Activated CD8-positive, alpha-beta memory T cell treated with anti-CD3 and anti-CD28 coated beads, Interleukin-2, amount 50 U/mL, for 4 hours (primary cell): ENCODE measurements around the gene SMPD4.
"Not testable (repeated sequence)": the region's sequence is repeated elsewhere in the genome, so short reads cannot be mapped to it uniquely, and the experiment has no call there.

Source experiments
- DNase-seq: peaks from one replicate; pipeline ENCODE4 v3.0.0-alpha.2; 2020

Gene SMPD4

GRCh38 chr2:130138326-130138725 lies 43.1 kb downstream of the SMPD4 start:
- not testable (repeated sequence) for DNase-seq

GRCh38 chr2:130137118-130137517 lies 44.3 kb downstream of the SMPD4 start:
- DNase-seq, result not testable (repeated sequence)

DNA sequence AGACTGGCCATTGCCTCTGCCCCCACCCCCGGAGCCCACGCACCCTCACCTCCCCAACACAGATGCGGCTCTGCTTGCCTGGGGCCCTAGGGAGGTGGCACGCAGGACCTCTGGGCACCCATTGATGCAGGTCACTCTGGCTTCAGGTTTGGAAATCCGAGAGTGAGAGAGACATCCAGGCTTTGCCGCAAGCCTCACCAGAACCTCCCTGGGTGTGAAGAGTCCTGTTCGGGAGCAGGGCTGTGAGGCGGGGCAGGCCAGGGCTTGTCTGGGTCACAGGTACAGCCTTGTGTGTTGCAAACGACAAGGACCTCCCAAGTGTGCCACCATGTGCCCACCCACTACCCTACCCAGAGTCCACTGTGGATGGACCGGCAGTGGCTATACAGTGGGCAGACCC lies 44.9 kb downstream of the SMPD4 start:
- not testable (repeated sequence) for DNase-seq

DNA sequence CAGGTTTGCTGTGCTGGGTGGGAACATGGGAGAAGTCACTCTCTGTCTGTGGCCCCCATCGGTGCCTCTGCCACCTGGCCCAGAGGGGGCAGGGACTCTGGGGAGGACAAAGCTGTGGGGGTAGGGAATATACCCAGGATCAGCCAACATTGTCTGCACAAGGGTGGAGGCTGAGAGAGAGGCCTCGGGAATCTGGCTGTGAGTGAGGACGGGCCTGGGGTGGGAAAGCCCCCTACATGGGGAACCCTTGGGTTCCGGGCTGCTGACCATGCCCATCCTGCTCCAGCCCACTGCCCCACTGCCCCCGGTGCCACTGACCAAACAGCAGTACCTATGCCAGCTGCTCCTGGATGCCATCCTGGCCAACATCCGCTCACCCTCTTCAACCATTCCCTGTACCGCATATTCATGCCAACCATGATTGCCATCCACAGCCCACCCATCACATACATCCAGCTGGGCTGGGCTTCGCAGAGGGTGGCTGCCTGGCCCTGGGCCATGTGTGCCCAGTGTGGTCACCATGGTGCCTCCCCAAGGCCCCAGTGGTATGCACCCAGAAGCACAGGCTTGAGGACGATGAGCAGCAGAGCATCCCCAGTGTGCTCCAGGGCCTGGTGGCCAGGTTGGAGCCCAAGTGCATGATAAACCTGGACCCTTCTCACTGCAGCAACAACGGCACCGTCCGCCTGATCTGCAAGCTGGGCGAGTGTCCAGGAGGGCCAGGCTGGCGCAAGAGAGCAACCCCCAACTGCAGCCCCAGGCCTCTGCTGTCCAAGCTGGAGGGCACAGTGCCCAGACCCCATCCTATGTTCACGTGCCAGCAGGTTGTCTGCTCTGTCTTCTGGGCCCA lies 45.5 kb downstream of the SMPD4 start:
- no peak for DNase-seq

GRCh38 chr2:130129120-130129829 lies 52.1 kb downstream of the SMPD4 start, which contains the start of gene POTEF:
Gene POTEF (minus strand): TSS chr2:130129222. CDS start chr2:130120515, 8,707 bp downstream.
- DNase-seq, result not testable (repeated sequence)

- DNase-seq, result not testable (repeated sequence)
These were observed 52.9 kb downstream of the SMPD4 start for GRCh38 chr2:130128464-130128863.

DNA sequence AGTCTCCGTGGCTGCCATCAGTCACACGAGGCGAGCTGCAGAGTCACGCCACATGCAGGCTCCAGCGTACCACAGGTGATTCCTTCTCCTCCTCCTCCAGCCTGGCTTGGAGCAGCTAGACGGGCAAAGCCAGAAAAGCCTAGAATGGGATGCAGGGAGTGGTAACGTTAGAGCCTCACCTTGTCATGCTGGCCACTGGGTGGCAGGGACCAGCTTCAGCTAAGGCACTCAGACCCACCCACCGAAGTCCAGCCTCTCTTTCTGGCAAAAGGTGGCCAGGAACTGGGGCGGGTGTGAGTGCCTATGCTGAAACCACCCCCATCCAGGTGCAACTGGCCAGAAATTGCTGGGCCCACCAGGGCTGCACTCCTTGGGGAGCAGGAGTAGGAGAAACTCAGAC lies 53.7 kb downstream of the SMPD4 start:
- not testable (repeated sequence) for DNase-seq

- not testable (repeated sequence) for DNase-seq
These were observed 60.5 kb downstream of the SMPD4 start for GRCh38 chr2:130120924-130121323.

DNA sequence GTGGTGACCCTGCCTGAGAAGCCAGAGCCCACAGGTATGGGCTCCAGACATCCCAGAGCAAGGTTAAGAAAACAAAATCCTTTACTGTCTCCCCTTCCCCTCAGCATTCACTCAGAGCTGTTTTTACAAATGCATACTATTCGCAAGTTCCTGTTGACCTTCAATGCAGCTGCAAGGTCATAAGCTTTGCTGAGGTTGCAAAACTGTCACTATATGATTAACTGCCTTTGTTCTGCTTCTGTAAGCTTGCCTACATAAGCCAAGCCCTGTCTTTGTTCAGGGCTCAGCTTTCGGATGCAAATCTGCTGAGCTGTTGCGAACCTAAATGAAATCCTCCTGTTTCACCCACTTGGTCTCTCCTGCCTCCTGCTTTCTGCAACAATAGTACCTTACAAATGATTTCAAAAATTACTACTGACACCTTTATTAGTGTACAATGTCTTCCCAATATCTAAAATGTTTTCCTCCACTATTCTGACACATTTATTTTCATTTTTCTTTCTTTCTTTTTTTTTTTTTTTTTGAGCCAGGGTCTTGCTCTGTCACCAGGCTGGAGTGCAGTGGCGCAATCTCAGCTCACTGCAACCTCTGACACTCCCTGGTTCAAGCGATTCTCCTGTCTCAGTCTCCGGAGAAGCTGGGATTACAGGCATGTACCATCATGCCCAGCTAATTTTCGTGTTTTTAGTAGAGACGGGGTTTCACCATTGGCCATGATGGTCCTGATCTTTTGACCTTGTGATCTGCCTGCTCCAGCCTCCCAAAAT lies 78.6 kb downstream of the SMPD4 start:
- not testable (repeated sequence) for DNase-seq
